HG03575 (cell line): ENCODE data around the gene MIOX.

Experiments
- ATAC-seq: cut with Tn5 transposase; IDR thresholded peaks from one replicate; pipeline ENCODE4 v1.9.1; 2021; ENCODE audit not compliant: unreplicated experiment, insufficient number of reproducible peaks, low FRiP score; ENCODE audit errors: extremely low read depth

The MIOX gene

GRCh38 chr22:50524676-50525103 is 38.0 kb downstream of the MIOX start:
- no peak for ATAC-seq

GRCh38 chr22:50525104-50525857 is 38.6 kb downstream of the MIOX start, which contains the start of gene SCO2:
SCO2 (minus strand) TSS chr22:50525598; CDS start chr22:50524411, 1,187 bp downstream.
- ATAC-seq: no peak

GRCh38 chr22:50525858-50526107 is 39.1 kb downstream of the MIOX start:
- ATAC-seq: no peak

- ATAC-seq: no peak
These were observed 39.6 kb downstream of the MIOX start for GRCh38 chr22:50526108-50526833.

GRCh38 chr22:50526834-50527801 is 40.5 kb downstream of the MIOX start:
- no peak for ATAC-seq

GRCh38 chr22:50527921-50528681 is 41.4 kb downstream of the MIOX start:
- no peak for ATAC-seq

GRCh38 chr22:50528682-50529415 is 42.2 kb downstream of the MIOX start:
- no peak for ATAC-seq

GRCh38 chr22:50529416-50529896 is 42.8 kb downstream of the MIOX start:
- ATAC-seq: no peak

- ATAC-seq: no peak
These were observed 43.4 kb downstream of the MIOX start, which contains the start of gene TYMP for GRCh38 chr22:50529897-50530579. TYMP (minus strand) TSS chr22:50530012; CDS start chr22:50529709, 303 bp downstream.

- no peak for ATAC-seq
These were observed 43.9 kb downstream of the MIOX start for GRCh38 chr22:50530580-50530876.

GRCh38 chr22:50530877-50531545 is 44.4 kb downstream of the MIOX start:
- no peak for ATAC-seq

- no peak for ATAC-seq
These were observed 44.9 kb downstream of the MIOX start for GRCh38 chr22:50531546-50531961.

GRCh38 chr22:50531962-50532674 is 45.5 kb downstream of the MIOX start:
- no peak for ATAC-seq

- ATAC-seq: no peak
These were observed 46.5 kb downstream of the MIOX start for GRCh38 chr22:50532824-50533796.
